H9 (cell line): Measurements from ENCODE around the gene TMEM60. TPM values are rescaled to one million over a fixed set of nuclear protein-coding genes. Genes with fewer than 3 reads are reported as not detected.
A peak's percentile ranks its signal among the peaks of the same experiment; 100 is the strongest.

Experiments used
- DNase-seq: peaks from one replicate; pipeline ENCODE4 v3.0.0-alpha.2; 2017
- H2AFZ ChIP-seq: one replicate; pipeline ENCODE4 v1.6.1; 2013; ENCODE audit warnings: mild to moderate bottlenecking, low read length, control low read depth, moderate library complexity
- H2AK5ac ChIP-seq: 2 replicates; pipeline ENCODE4 v1.6.1; 2013; ENCODE audit warnings: low read length, control low read depth, mixed read lengths; ENCODE audit not compliant: insufficient read length
- H2BK120ac ChIP-seq: one replicate; pipeline ENCODE4 v1.6.1; 2013; ENCODE audit warnings: low read depth, mild to moderate bottlenecking, low read length, control low read depth, inconsistent platforms; ENCODE audit not compliant: poor library complexity, severe bottlenecking
- H2BK12ac ChIP-seq: 2 replicates; pipeline ENCODE4 v1.6.1; 2013; ENCODE audit warnings: low read length, control low read depth, mixed read lengths, low read depth; ENCODE audit not compliant: insufficient read length
- H2BK15ac ChIP-seq: 2 replicates; pipeline ENCODE4 v1.6.1; 2013; ENCODE audit warnings: low read depth, low read length, control low read depth
- H2BK20ac ChIP-seq: one replicate; pipeline ENCODE4 v1.6.1; 2013; ENCODE audit warnings: low read depth, mild to moderate bottlenecking, low read length, control low read depth, inconsistent platforms; ENCODE audit not compliant: poor library complexity, severe bottlenecking
- H2BK5ac ChIP-seq: 2 replicates; pipeline ENCODE4 v1.6.1; 2013; ENCODE audit warnings: low read length, control low read depth, mixed read lengths; ENCODE audit not compliant: insufficient read length
- H3K14ac ChIP-seq: 2 replicates; pipeline ENCODE4 v1.6.1; 2013; ENCODE audit warnings: low read length, control low read depth; ENCODE audit not compliant: insufficient read depth
- H3K18ac ChIP-seq: 2 replicates; pipeline ENCODE4 v1.6.1; 2013; ENCODE audit warnings: low read depth, mild to moderate bottlenecking, mixed read lengths, low read length, control low read depth; ENCODE audit not compliant: insufficient read length
- H3K23ac ChIP-seq: 2 replicates; pipeline ENCODE4 v1.6.1; 2013; ENCODE audit warnings: low read length, control low read depth, mixed read lengths, low read depth; ENCODE audit not compliant: insufficient read length
- H3K23me2 ChIP-seq: 2 replicates; pipeline ENCODE4 v1.6.1; 2013; ENCODE audit warnings: low read depth, mild to moderate bottlenecking, mixed read lengths, low read length, control low read depth; ENCODE audit not compliant: insufficient read length, poor library complexity, severe bottlenecking
- H3K27ac ChIP-seq: 2 replicates; pipeline ENCODE4 v1.5.1; 2013; ENCODE audit warnings: low read length, control low read depth, mixed read lengths, low read depth; ENCODE audit not compliant: insufficient read length
- H3K27me3 ChIP-seq: 2 replicates; pipeline ENCODE4 v1.6.1; 2013; ENCODE audit warnings: low read length, control low read depth, inconsistent platforms; ENCODE audit not compliant: insufficient read depth
- H3K4ac ChIP-seq: 2 replicates; pipeline ENCODE4 v1.6.1; 2013; ENCODE audit warnings: low read depth, mild to moderate bottlenecking, control low read depth, inconsistent platforms, low read length, moderate library complexity
- H3K4me1 ChIP-seq: 2 replicates; pipeline ENCODE4 v1.6.1; 2013; ENCODE audit warnings: low read length, control low read depth, inconsistent platforms; ENCODE audit not compliant: insufficient read depth
- H3K4me2 ChIP-seq: 2 replicates; pipeline ENCODE4 v1.6.1; 2013; ENCODE audit warnings: low read length, control low read depth, mixed read lengths; ENCODE audit not compliant: insufficient read length, insufficient read depth
- H3K56ac ChIP-seq: 2 replicates; pipeline ENCODE4 v1.6.1; 2013; ENCODE audit warnings: low read depth, mild to moderate bottlenecking, mixed read lengths, low read length, control low read depth; ENCODE audit not compliant: insufficient read length
- H3K79me1 ChIP-seq: 2 replicates; pipeline ENCODE4 v1.6.1; 2013; ENCODE audit warnings: low read depth, mild to moderate bottlenecking, moderate library complexity, low read length, control low read depth, inconsistent platforms; ENCODE audit not compliant: insufficient read depth, poor library complexity, severe bottlenecking
- H3K79me2 ChIP-seq: 2 replicates; pipeline ENCODE4 v1.6.1; 2013; ENCODE audit warnings: low read length, control low read depth, inconsistent platforms; ENCODE audit not compliant: insufficient read depth
- H3K9ac ChIP-seq: 2 replicates; pipeline ENCODE4 v1.6.1; 2013; ENCODE audit warnings: low read length, control low read depth, mixed read lengths; ENCODE audit not compliant: insufficient read length; ENCODE audit errors: extremely low read depth
- H3K9me3 ChIP-seq: one replicate; pipeline ENCODE4 v1.6.1; 2013; ENCODE audit warnings: low read depth, low read length, inconsistent platforms; ENCODE audit not compliant: control insufficient read depth
- H3T11ph ChIP-seq: one replicate; pipeline ENCODE4 v1.6.1; 2013; ENCODE audit warnings: mild to moderate bottlenecking, low read length, control low read depth, inconsistent platforms
- H4K20me1 ChIP-seq: one replicate; pipeline ENCODE4 v1.6.1; 2013; ENCODE audit not compliant: control insufficient read depth, insufficient read length, insufficient read depth
- H4K5ac ChIP-seq: 2 replicates; pipeline ENCODE4 v1.6.1; 2013; ENCODE audit warnings: low read depth, mild to moderate bottlenecking, mixed read lengths, low read length, control low read depth; ENCODE audit not compliant: insufficient read length
- H4K8ac ChIP-seq: replicated peaks from 2 replicates; pipeline ENCODE4 v1.6.1; 2013; ENCODE audit warnings: low read length, control low read depth, mixed read lengths, low read depth; ENCODE audit not compliant: insufficient read length
- H4K91ac ChIP-seq: 2 replicates; pipeline ENCODE4 v1.6.1; 2013; ENCODE audit warnings: low read depth, mild to moderate bottlenecking, moderate library complexity, mixed read lengths, low read length, control low read depth; ENCODE audit not compliant: insufficient read length
- H3K27ac Mint-ChIP-seq, 3 experiments: 2 replicates in 2 of 3; 3 replicates in 1 of 3; pipeline ENCODE4 v1.8.0; 2020 to 2021; ENCODE audit warnings: mixed read lengths in 3 of 3, mild to moderate bottlenecking in 1 of 3, moderate library complexity in 1 of 3
- H3K27me3 Mint-ChIP-seq: 2 replicates; pipeline ENCODE4 v1.8.0; 2021; ENCODE audit warnings: low read depth, mild to moderate bottlenecking, moderate library complexity, mixed read lengths
- H3K36me3 Mint-ChIP-seq, 3 experiments: 2 replicates in 2 of 3; 3 replicates in 1 of 3; pipeline ENCODE4 v1.8.0; 2020 to 2021; ENCODE audit warnings: low read depth in 3 of 3, mixed read lengths in 3 of 3; ENCODE audit not compliant: insufficient read depth in 1 of 3
- H3K4me1 Mint-ChIP-seq, 2 experiments: 2 replicates each; pipeline ENCODE4 v1.8.0; 2020; ENCODE audit warnings: mixed read lengths in 2 of 2
- H3K4me3 Mint-ChIP-seq, 2 experiments: 2 replicates in 1 of 2; 3 replicates in 1 of 2; pipeline ENCODE4 v1.8.0; 2020 to 2021; ENCODE audit warnings: mild to moderate bottlenecking in 2 of 2, mixed read lengths in 2 of 2, moderate library complexity in 1 of 2
- H3K9me3 Mint-ChIP-seq, 2 experiments: 2 replicates in 1 of 2; 3 replicates in 1 of 2; pipeline ENCODE4 v1.8.0; 2020; ENCODE audit warnings: mild to moderate bottlenecking in 2 of 2, mixed read lengths in 2 of 2, moderate library complexity in 1 of 2
- WGBS: extraction: QIAGEN DNeasy Blood & Tissue Kit; methylation state at CpG from one replicate; pipeline ENCODE4 v1.1.7; 2013; ENCODE audit warnings: missing lambda C conversion rate, low lambda C conversion rate, mixed read lengths; ENCODE audit not compliant: insufficient read length; ENCODE audit errors: extremely low coverage; 5-methylcytosine and 5-hydroxymethylcytosine counted together
- total RNA-seq: library from RNA; stranded (reverse); gene quantifications from 2 replicates; pipeline ENCODE4 v1.2.1, GENCODE V29; 2021
- TF ChIP-seq, protein P1 (sequence below): fragments of 200-600 bp; sonication (generic); conservative IDR thresholded peaks from 3 replicates; pipeline ENCODE4 v1.8.0; 2021; ENCODE audit warnings: antibody characterized with exemption, mild to moderate bottlenecking

The TMEM60 gene
- total RNA-seq, 1 experiment from 2014 or later: 14.3 TPM

DNA sequence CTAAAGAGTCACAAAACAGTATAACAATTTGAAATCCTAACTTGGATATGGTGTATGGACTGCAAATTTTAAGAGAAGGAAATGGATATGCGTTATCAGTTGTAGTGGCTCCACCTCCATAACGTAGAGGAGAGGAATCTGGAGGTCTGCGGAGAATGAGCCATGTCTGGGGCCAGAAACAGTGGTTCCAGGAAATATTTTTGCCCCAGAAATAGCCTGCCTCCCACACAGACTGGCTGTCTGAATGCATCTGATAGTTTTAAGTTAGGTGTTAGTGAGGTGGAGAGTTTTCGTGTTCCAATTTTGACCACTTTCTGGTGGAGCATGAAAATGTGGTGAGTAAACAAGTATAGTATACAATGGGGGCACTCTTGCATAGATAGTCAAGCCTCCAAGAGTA, 1.9 kb upstream of the TMEM60 start:
- Mint-ChIP-seq H3K36me3 (peaks cover 0 to 5% (median 0%) of the 10 kb centered on the region in 3 experiments; a peak in 2 of 7 replicates), H3K9me3 (no peaks in the 10 kb centered on the region), H3K4me1 (peaks cover 21 to 26% of the 10 kb centered on the region in 2 experiments), H3K27ac (no peak overlapping the region), H3K27me3 (no peaks in the 10 kb centered on the region), H3K4me3 (peak overlapping the region; percentile 93 to 95)
- Histone ChIP-seq H2AFZ (no peak overlapping the region), H4K20me1 (no peaks in the 10 kb centered on the region), H2BK15ac (no peak overlapping the region), H4K91ac (no peak overlapping the region), H2BK5ac (no peak overlapping the region), H3K9me3 (no peaks in the 10 kb centered on the region), H2AK5ac (no peak overlapping the region), H3K9ac (no peak overlapping the region), H2BK12ac (no peak overlapping the region), H3K79me2 (peaks cover 7% of the 10 kb centered on the region; the same call in 1 of the 2 replicates), H3K18ac (no peak overlapping the region), H3K56ac (no peak overlapping the region), H3K4me2 (no peak overlapping the region), H4K5ac (no peak overlapping the region), H3K4me1 (no peaks in the 10 kb centered on the region), H3K27ac (no peak overlapping the region), H3T11ph (no peak overlapping the region), H4K8ac (no peak overlapping the region), H3K27me3 (no peaks in the 10 kb centered on the region), H3K4ac (no peak overlapping the region), H3K23ac (no peak overlapping the region), H2BK20ac (no peak overlapping the region), H2BK120ac (no peak overlapping the region), H3K79me1 (no peaks in the 10 kb centered on the region), H3K23me2 (peaks cover 5% of the 10 kb centered on the region), H3K14ac (no peak overlapping the region)
- TF ChIP-seq, protein P1, sequence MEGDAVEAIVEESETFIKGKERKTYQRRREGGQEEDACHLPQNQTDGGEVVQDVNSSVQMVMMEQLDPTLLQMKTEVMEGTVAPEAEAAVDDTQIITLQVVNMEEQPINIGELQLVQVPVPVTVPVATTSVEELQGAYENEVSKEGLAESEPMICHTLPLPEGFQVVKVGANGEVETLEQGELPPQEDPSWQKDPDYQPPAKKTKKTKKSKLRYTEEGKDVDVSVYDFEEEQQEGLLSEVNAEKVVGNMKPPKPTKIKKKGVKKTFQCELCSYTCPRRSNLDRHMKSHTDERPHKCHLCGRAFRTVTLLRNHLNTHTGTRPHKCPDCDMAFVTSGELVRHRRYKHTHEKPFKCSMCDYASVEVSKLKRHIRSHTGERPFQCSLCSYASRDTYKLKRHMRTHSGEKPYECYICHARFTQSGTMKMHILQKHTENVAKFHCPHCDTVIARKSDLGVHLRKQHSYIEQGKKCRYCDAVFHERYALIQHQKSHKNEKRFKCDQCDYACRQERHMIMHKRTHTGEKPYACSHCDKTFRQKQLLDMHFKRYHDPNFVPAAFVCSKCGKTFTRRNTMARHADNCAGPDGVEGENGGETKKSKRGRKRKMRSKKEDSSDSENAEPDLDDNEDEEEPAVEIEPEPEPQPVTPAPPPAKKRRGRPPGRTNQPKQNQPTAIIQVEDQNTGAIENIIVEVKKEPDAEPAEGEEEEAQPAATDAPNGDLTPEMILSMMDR: no peak
- no peak for DNase-seq
- WGBS: no CpG with 5 or more reads among the region's 4 CpGs
